Adrenal gland (tissue), 12 donors: ENCODE data around the gene NPAS3. TPM values are rescaled to one million over a fixed set of nuclear protein-coding genes. Genes with fewer than 3 reads are reported as not detected.

Experiments
- DNase-seq, 7 donors: peaks; one replicate each; pipeline ENCODE4 v3.0.0-alpha.2; 2019 to 2020
- H3K27ac ChIP-seq, 5 donors: fragments of 200-600 bp; sonication (generic) in 4 of 5; 1 replicate in 3 of 5; 2 replicates in 2 of 5; pipeline versions ENCODE4 v1.5.1 to v1.8.0; 2016 to 2020; ENCODE audit warnings: mild to moderate bottlenecking in 1 of 5
- H3K27me3 ChIP-seq: fragments of 200-600 bp; 2 replicates; pipeline ENCODE4 v1.8.0; 2021
- H3K36me3 ChIP-seq, 2 donors: fragments of 200-600 bp; replicated peaks in 1 of 2; 1 replicate in 1 of 2; 2 replicates in 1 of 2; pipeline versions ENCODE4 v1.5.1 to v1.8.0; 2018 to 2022
- H3K4me1 ChIP-seq, 2 donors: fragments of 200-600 bp; replicated peaks in 1 of 2; 1 replicate in 1 of 2; 2 replicates in 1 of 2; pipeline versions ENCODE4 v1.5.1 to v1.8.0; 2018 to 2021
- H3K4me3 ChIP-seq, 4 donors: fragments of 200-600 bp; sonication (generic) in 3 of 4; one replicate each; pipeline ENCODE4 v1.5.1; 2016 to 2018
- H3K9me3 ChIP-seq, 3 donors: fragments of 200-600 bp; sonication (generic) in 1 of 3; replicated peaks in 1 of 3; 1 replicate in 2 of 3; 2 replicates in 1 of 3; pipeline versions ENCODE4 v1.5.1 to v1.8.0; 2016 to 2021
- CTCF ChIP-seq, 6 experiments: fragments of 450-650 bp in 4 of 6; fragments of 200-600 bp in 2 of 6; sonication (generic) in 1 of 6; IDR thresholded peaks; 1 replicate in 5 of 6; 2 replicates in 1 of 6; pipeline versions ENCODE4 v1.5.1 to v1.8.0; 2016 to 2021; ENCODE audit warnings: antibody characterized with exemption in 6 of 6, mild to moderate bottlenecking in 2 of 6, moderate library complexity in 1 of 6
- POLR2A ChIP-seq, 2 donors: fragments of 450-650 bp; IDR thresholded peaks; one replicate each; pipeline ENCODE4 v1.6.1; 2017; ENCODE audit warnings: antibody characterized with exemption in 2 of 2, mild to moderate bottlenecking in 2 of 2, moderate library complexity in 1 of 2
- WGBS, 4 donors: extraction: QIAGEN DNeasy Blood & Tissue Kit in 2 of 4; methylation state at CpG; one replicate each; pipeline versions ENCODE4 v1.1.5 to v1.1.7; 2013 to 2017; 5-methylcytosine and 5-hydroxymethylcytosine counted together
- intact Hi-C, 2 donors: fragments of 100-400 bp; cut with DNase I; formaldehyde crosslinking; loops; one replicate each; pipeline versions ENCODE4 v1.14.1 to v1.15.0; 2022 to 2023
- polyA plus RNA-seq, 3 donors: library from polyadenylated mRNA; stranded (reverse); fragments of 200-250 nt in 2 of 3; fragments of 350-450 nt in 1 of 3; fragmentation: Illumina TruSeq in 1 of 3; extraction: RNeasy Lipid Tissue Mini Kit (QIAGEN cat#74804) in 1 of 3; gene quantifications; one replicate each; pipeline ENCODE4 v1.2.3, GENCODE V29; 2013 to 2014
- total RNA-seq, 9 donors: library from RNA; depleted of rRNA in 4 of 9; stranded (reverse); fragments of >200 nt in 4 of 9; fragments of 120-200 nt in 1 of 9; fragmentation: NEBNext Ultra II Directional in 1 of 9; extraction: Animal tissue kit (Norgen Biotek cat#: 25700) in 1 of 9; gene quantifications; one replicate each; pipeline versions ENCODE4 v1.1.0 to v1.2.4, GENCODE V29; 2013 to 2023
- donor health status: healthy with polysubstance abuse.
- donor health status: Bipolar disorder and iron deficiency.
- donor health status: DM: yes; HTN: yes; CAD: no.
- donor health status: DM: no; HTN: no; CAD: no.
- donor health status: DM: no; HTN: no; CAD: no.
- donor health status: DM: yes; HTN: yes; CAD: no.

Gene NPAS3
- total and polyA plus RNA-seq, 12 donors: 0.36 to 7.5 (median 1.5) TPM

GRCh38 chr14:33811721-33812120 is 873.0 kb downstream of the NPAS3 start:
- no peak for DNase-seq
- Histone ChIP-seq H3K4me1 (no peaks in the 10 kb centered on the region), H3K4me3 (no peak overlapping the region), H3K27me3 (no peaks in the 10 kb centered on the region), H3K9me3 (no peaks in the 10 kb centered on the region), H3K36me3 (no peaks in the 10 kb centered on the region), H3K27ac (no peak overlapping the region)
- TF ChIP-seq CTCF (IDR thresholded peaks at IDR 0.05): no peak
- no peak for TF ChIP-seq POLR2A (IDR thresholded peaks at IDR 0.05)
- intact Hi-C loops: no loop called here
- 90 to 98% (median 96%) methylated on average over 2 of the region's 2 CpGs for WGBS, 4 donors

- H3K9me3 ChIP-seq: no peaks in the 10 kb centered on the region
- intact Hi-C loops: no loop called here
- no peaks in the 10 kb centered on the region for H3K27me3 ChIP-seq
- 57 to 80% (median 70%) methylated on average over 7 of the region's 7 CpGs for whole genome bisulfite sequencing, 4 donors
- no peaks in the 10 kb centered on the region for H3K36me3 ChIP-seq
- H3K27ac ChIP-seq: no peak overlapping the region
- TF ChIP-seq POLR2A (IDR thresholded peaks at IDR 0.05) (no peak), CTCF (IDR thresholded peaks at IDR 0.05) (no peak)
- no peak for DNase-seq
- no peak overlapping the region for H3K4me3 ChIP-seq
- no peaks in the 10 kb centered on the region for H3K4me1 ChIP-seq
Observed at GRCh38 chr14:33812181-33812580, 873.5 kb downstream of the NPAS3 start.

- WGBS, 4 donors: 35 to 58% (median 47%) methylated on average over 2 of the region's 2 CpGs
- Histone ChIP-seq H3K36me3 (no peaks in the 10 kb centered on the region), H3K9me3 (no peaks in the 10 kb centered on the region), H3K4me3 (no peak overlapping the region), H3K27ac (no peak overlapping the region), H3K27me3 (no peaks in the 10 kb centered on the region), H3K4me1 (no peaks in the 10 kb centered on the region)
- TF ChIP-seq CTCF (IDR thresholded peaks at IDR 0.05) (no peak), POLR2A (IDR thresholded peaks at IDR 0.05) (no peak)
- intact Hi-C loops: no loop called here
- no peak for DNase-seq
Observed at GRCh38 chr14:33812601-33813000, 873.9 kb downstream of the NPAS3 start.

GRCh38 chr14:33814010-33814409 is 875.3 kb downstream of the NPAS3 start:
- Histone ChIP-seq H3K9me3 (no peaks in the 10 kb centered on the region), H3K27ac (no peak overlapping the region), H3K36me3 (no peaks in the 10 kb centered on the region), H3K4me3 (no peak overlapping the region), H3K27me3 (no peaks in the 10 kb centered on the region), H3K4me1 (no peaks in the 10 kb centered on the region)
- DNase-seq: no peak
- WGBS, 4 donors: 43 to 70% (median 64%) methylated on average over 2 of the region's 2 CpGs
- intact Hi-C loops: no loop called here
- no peak for TF ChIP-seq POLR2A (IDR thresholded peaks at IDR 0.05)
- no peak for TF ChIP-seq CTCF (IDR thresholded peaks at IDR 0.05)
